Measurements from ENCODE around the gene GALC. TPM values are rescaled to one million over a fixed set of nuclear protein-coding genes. Genes with fewer than 3 reads are reported as not detected.

The GALC gene
- total RNA-seq, 1 donor from 2014 or later, result 24.5 TPM

GRCh38 chr14:87896393-87897380, 96.3 kb downstream of the GALC start:
- no peaks in the 10 kb centered on the region for H3K36me3 ChIP-seq (ENCODE audit: control insufficient read depth in 3 of 3, insufficient read depth in 3 of 3, low read length in 3 of 3)
- H3K4me3 ChIP-seq (ENCODE audit: low read length in 3 of 3), result no peak overlapping the region
- H3K9me3 ChIP-seq (ENCODE audit: control insufficient read depth in 3 of 3, low read length in 3 of 3), result no peaks in the 10 kb centered on the region
- H3K4me1 ChIP-seq (ENCODE audit: control insufficient read depth in 3 of 3, insufficient read depth in 3 of 3, low read length in 3 of 3), result no peaks in the 10 kb centered on the region
- H3K27me3 ChIP-seq (ENCODE audit: control insufficient read depth in 3 of 3, insufficient read depth in 3 of 3, low read length in 3 of 3), result peaks cover 0 to 7% (median 0%) of the 10 kb centered on the region in 3 donors
- H3K27ac ChIP-seq (ENCODE audit: low read depth, low read length), result no peak overlapping the region
- H3K9ac ChIP-seq (ENCODE audit: low read depth in 1 of 3, low read length in 3 of 3), result no peak overlapping the region

DNA sequence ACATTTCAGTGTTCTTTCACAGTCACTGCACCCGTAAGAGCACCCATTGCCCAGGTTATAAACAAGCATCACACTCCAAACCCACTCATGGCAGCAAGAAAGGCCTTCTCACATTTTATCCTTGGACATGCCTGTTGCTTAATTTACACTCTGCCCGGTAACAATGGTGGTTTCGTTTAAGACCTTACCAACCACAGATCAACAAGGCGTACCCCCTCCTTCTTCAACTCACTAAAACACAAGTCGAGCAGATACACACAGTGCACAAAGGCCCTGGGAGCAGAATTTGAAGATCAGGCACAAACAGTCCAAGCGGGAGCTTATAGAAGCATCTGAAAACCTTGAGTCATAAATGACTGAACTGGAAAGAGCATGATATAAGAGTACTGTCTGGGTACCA, 98.1 kb downstream of the GALC start:
- no peak overlapping the region for H3K27ac ChIP-seq (ENCODE audit: low read depth, low read length)
- no peaks in the 10 kb centered on the region for H3K4me1 ChIP-seq (ENCODE audit: control insufficient read depth in 3 of 3, insufficient read depth in 3 of 3, low read length in 3 of 3)
- no peak overlapping the region for H3K4me3 ChIP-seq (ENCODE audit: low read length in 3 of 3)
- H3K9me3 ChIP-seq (ENCODE audit: control insufficient read depth in 3 of 3, low read length in 3 of 3), result no peaks in the 10 kb centered on the region
- no peaks in the 10 kb centered on the region for H3K36me3 ChIP-seq (ENCODE audit: control insufficient read depth in 3 of 3, insufficient read depth in 3 of 3, low read length in 3 of 3)
- no peak overlapping the region for H3K9ac ChIP-seq (ENCODE audit: low read depth in 1 of 3, low read length in 3 of 3)
- no peaks in the 10 kb centered on the region for H3K27me3 ChIP-seq (ENCODE audit: control insufficient read depth in 3 of 3, insufficient read depth in 3 of 3, low read length in 3 of 3)

- H3K27ac ChIP-seq (ENCODE audit: low read depth, low read length), result no peak overlapping the region
- H3K36me3 ChIP-seq (ENCODE audit: control insufficient read depth in 3 of 3, insufficient read depth in 3 of 3, low read length in 3 of 3), result no peaks in the 10 kb centered on the region
- H3K9ac ChIP-seq (ENCODE audit: low read depth in 1 of 3, low read length in 3 of 3), result no peak overlapping the region
- H3K27me3 ChIP-seq (ENCODE audit: control insufficient read depth in 3 of 3, insufficient read depth in 3 of 3, low read length in 3 of 3), result no peaks in the 10 kb centered on the region
- no peaks in the 10 kb centered on the region for H3K9me3 ChIP-seq (ENCODE audit: control insufficient read depth in 3 of 3, low read length in 3 of 3)
- H3K4me3 ChIP-seq (ENCODE audit: low read length in 3 of 3), result no peak overlapping the region
- no peaks in the 10 kb centered on the region for H3K4me1 ChIP-seq (ENCODE audit: control insufficient read depth in 3 of 3, insufficient read depth in 3 of 3, low read length in 3 of 3)
Observed at GRCh38 chr14:87892763-87893162, 100.2 kb downstream of the GALC start.

DNA sequence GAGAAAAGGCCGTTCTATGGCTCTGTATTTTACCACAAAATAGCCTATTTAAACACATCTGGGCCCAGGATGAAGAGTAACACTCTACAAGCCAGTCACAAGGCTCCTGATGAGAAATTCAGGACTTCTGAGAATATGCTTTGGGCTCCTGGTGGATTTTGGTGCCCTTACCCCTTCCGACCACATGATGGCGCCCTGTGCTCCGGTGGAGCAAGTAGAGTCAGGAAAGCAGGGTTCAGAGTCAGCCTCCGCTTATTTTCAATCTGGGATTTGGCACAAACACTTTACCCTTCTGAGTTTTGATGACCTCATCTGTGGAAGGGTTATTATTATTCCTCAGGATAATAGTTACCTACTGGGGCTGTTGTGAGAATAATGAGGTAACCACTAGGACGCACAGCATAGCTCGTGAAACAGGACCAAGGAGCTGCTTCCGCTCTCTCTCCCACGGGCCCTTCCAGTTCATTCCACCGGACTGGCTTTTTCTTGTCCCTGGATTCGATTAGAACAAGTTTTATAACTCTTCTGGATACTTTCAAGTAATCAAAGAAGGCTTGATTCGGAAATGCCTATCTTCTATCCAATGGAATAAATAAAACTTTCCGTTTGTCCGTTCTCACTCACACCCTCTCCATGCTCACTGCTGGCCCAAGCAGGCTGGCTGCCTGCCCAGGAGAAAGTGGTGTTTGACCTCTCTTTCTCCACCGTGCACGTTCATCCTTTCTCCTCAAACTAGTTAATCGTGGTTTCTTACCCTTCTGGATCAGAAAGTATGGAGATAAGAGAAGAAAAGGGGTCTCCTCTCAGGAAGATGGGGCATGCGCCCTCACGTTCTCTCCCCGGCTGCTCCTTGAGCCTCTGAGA, 104.6 kb downstream of the GALC start:
- H3K27ac ChIP-seq (ENCODE audit: low read depth, low read length), result no peak overlapping the region

DNA sequence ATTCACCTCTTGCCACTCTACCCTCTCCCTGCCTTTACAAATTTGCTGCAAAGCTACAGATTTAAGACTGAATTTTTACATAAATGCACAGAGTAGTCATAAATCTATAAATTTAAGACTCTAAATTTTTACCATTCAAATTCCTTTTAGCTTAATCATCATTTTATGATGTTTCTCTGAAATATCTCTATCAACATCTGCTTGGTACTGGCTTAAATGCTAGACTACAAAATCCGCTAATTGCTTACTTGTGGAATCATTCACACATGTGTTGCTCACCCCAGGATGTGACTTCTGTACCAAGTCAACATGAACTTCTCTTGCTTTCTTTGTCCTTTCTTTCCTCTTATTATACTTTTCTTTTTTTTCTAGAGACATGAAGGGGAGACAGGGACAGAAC, 109.2 kb downstream of the GALC start:
- no peaks in the 10 kb centered on the region for H3K9me3 ChIP-seq (ENCODE audit: control insufficient read depth in 3 of 3, low read length in 3 of 3)
- H3K27ac ChIP-seq (ENCODE audit: low read depth, low read length), result no peak overlapping the region
- H3K4me3 ChIP-seq (ENCODE audit: low read length in 3 of 3), result no peak overlapping the region
- H3K27me3 ChIP-seq (ENCODE audit: control insufficient read depth in 3 of 3, insufficient read depth in 3 of 3, low read length in 3 of 3), result no peaks in the 10 kb centered on the region
- H3K9ac ChIP-seq (ENCODE audit: low read depth in 1 of 3, low read length in 3 of 3), result no peak overlapping the region
- H3K36me3 ChIP-seq (ENCODE audit: control insufficient read depth in 3 of 3, insufficient read depth in 3 of 3, low read length in 3 of 3), result no peaks in the 10 kb centered on the region
- H3K4me1 ChIP-seq (ENCODE audit: control insufficient read depth in 3 of 3, insufficient read depth in 3 of 3, low read length in 3 of 3), result no peaks in the 10 kb centered on the region

More for the DNA sequence above, 104.6 kb downstream of the GALC start:
- no peaks in the 10 kb centered on the region for H3K9me3 ChIP-seq (ENCODE audit: control insufficient read depth in 3 of 3, low read length in 3 of 3)
- H3K36me3 ChIP-seq (ENCODE audit: control insufficient read depth in 3 of 3, insufficient read depth in 3 of 3, low read length in 3 of 3), result no peaks in the 10 kb centered on the region
- H3K4me3 ChIP-seq (ENCODE audit: low read length in 3 of 3), result no peak overlapping the region
- H3K9ac ChIP-seq (ENCODE audit: low read depth in 1 of 3, low read length in 3 of 3), result no peak overlapping the region
- H3K27me3 ChIP-seq (ENCODE audit: control insufficient read depth in 3 of 3, insufficient read depth in 3 of 3, low read length in 3 of 3), result no peaks in the 10 kb centered on the region
- H3K4me1 ChIP-seq (ENCODE audit: control insufficient read depth in 3 of 3, insufficient read depth in 3 of 3, low read length in 3 of 3), result no peaks in the 10 kb centered on the region

Small RNAs within 50 kb of the gene (small RNA-seq; reads per million reads assigned to genes)
- not detected for gene RNU6-835P

Other genes starting within 250 kb of the GALC start
- 0.52 TPM for gene GPR65, start 12.0 kb upstream of the GALC start, total RNA-seq

Measured in skeletal muscle tissue (tissue), 5 donors.